ENCODE measurements around the gene NOTCH1. TPM values are rescaled to one million over a fixed set of nuclear protein-coding genes. Genes with fewer than 3 reads are reported as not detected.

Gene NOTCH1
- total and polyA plus RNA-seq, 11 donors = 8.0 to 47.3 (median 20.3) TPM

- peaks cover 35 to 90% (median 80%) of the 10 kb centered on the region in 12 donors for H3K4me1 ChIP-seq
- DNase-seq = peak in 1 of 5 donors; percentile 29
- no peak for TF ChIP-seq POLR2A (IDR thresholded peaks at IDR 0.05)
- TF ChIP-seq, protein P1, sequence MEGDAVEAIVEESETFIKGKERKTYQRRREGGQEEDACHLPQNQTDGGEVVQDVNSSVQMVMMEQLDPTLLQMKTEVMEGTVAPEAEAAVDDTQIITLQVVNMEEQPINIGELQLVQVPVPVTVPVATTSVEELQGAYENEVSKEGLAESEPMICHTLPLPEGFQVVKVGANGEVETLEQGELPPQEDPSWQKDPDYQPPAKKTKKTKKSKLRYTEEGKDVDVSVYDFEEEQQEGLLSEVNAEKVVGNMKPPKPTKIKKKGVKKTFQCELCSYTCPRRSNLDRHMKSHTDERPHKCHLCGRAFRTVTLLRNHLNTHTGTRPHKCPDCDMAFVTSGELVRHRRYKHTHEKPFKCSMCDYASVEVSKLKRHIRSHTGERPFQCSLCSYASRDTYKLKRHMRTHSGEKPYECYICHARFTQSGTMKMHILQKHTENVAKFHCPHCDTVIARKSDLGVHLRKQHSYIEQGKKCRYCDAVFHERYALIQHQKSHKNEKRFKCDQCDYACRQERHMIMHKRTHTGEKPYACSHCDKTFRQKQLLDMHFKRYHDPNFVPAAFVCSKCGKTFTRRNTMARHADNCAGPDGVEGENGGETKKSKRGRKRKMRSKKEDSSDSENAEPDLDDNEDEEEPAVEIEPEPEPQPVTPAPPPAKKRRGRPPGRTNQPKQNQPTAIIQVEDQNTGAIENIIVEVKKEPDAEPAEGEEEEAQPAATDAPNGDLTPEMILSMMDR (IDR thresholded peaks at IDR 0.05) = no peak
- 71 to 85% (median 80%) methylated on average over 13 to 19 of the region's 19 CpGs for WGBS, 4 donors
- no peaks in the 10 kb centered on the region for H3K36me3 ChIP-seq
- no peak overlapping the region for H3K4me3 ChIP-seq
- H3K27ac ChIP-seq = peak overlapping the region in 10 of 12 donors; percentile 55 to 93 (median 80)
- ATAC-seq = no peak
- intact Hi-C loops (cut with DNase I) = no loop called here
- H3K27me3 ChIP-seq = no peaks in the 10 kb centered on the region
- H3K9me3 ChIP-seq = no peaks in the 10 kb centered on the region
Observed at GRCh38 chr9:136566553-136566895, 20.7 kb upstream of the NOTCH1 start.

GRCh38 chr9:136565715-136566552 lies 20.1 kb upstream of the NOTCH1 start:
- TF ChIP-seq, protein P1 (IDR thresholded peaks at IDR 0.05) = no peak
- TF ChIP-seq POLR2A (IDR thresholded peaks at IDR 0.05) = no peak
- Histone ChIP-seq H3K9me3 (no peaks in the 10 kb centered on the region), H3K36me3 (no peaks in the 10 kb centered on the region), H3K27ac (peak overlapping the region in 11 of 12 donors; percentile 55 to 93 (median 81)), H3K27me3 (no peaks in the 10 kb centered on the region), H3K4me3 (no peak overlapping the region), H3K4me1 (peaks cover 34 to 84% (median 74%) of the 10 kb centered on the region in 12 donors)
- intact Hi-C loops (cut with DNase I) = loop anchor here in 2 of 10 donors (1.0 to 2.0 kb wide), 2 partner anchors 19 to 20 kb away; partner anchors contain the start of gene NOTCH1 (in 2 of the 2)
- ATAC-seq = no peak
- peak in 1 of 5 donors; percentile 30 for DNase-seq
- WGBS, 4 donors = 71 to 79% (median 76%) methylated on average over 23 to 26 of the region's 26 CpGs

DNA sequence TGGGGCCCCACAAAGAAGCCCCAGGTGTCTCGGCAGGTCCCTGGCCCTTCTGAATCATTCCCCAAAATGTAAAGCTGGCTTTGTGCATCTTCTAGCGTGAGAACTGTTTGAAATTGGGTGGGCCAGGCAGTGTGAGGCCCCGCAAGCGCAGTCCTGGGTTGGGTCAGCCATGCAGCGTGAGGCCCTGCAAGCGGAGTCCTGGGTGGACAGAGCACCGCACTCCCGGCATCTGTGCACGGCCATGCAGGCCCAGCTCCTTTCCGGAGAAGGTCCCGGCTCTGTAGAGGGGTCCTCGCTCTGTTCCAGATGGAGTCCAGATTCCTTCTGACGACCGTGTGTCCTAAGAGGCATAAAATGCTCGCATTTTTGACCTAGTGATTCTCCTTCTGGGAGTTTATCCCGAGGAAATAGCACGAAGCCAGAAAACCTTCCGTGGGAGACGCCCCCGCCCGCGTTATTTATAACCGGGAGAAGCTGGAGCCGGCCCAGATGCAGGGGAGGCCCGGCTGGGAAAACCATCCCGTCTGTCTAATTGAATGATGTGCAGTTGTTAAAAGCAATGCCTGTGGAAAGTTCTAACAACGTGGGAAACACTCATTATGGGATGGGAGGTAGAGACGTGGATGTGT lies 19.4 kb upstream of the NOTCH1 start:
- Histone ChIP-seq H3K27ac (peak overlapping the region; percentile 44 to 93 (median 80)), H3K27me3 (no peaks in the 10 kb centered on the region), H3K4me1 (peaks cover 30 to 77% (median 68%) of the 10 kb centered on the region in 12 donors), H3K36me3 (no peaks in the 10 kb centered on the region), H3K9me3 (no peaks in the 10 kb centered on the region), H3K4me3 (peak overlapping the region in 3 of 12 donors; percentile 5 to 15 (median 14))
- TF ChIP-seq POLR2A (IDR thresholded peaks at IDR 0.05) = no peak
- TF ChIP-seq, protein P1 (IDR thresholded peaks at IDR 0.05) = no peak
- intact Hi-C loops (cut with DNase I) = loop anchor here in 2 of 10 donors (1.0 to 2.0 kb wide), 2 partner anchors 18 to 19 kb away; partner anchors contain the start of gene NOTCH1 (in 2 of the 2)
- 21 to 39% (median 30%) methylated on average over 19 to 28 of the region's 28 CpGs for WGBS, 4 donors
- DNase-seq (peak; percentile 73 to 85 (median 83)), ATAC-seq (peak in 2 of 4 donors; percentile 16 to 41)
